GM12801 (cell line): ENCODE measurements around the gene UBC.

Source experiments
- TF ChIP-seq, protein P1 (sequence below): IDR thresholded peaks from one replicate; pipeline ENCODE4 v1.5.1; 2011; ENCODE audit warnings: control low read depth; ENCODE audit not compliant: insufficient read length; ENCODE audit errors: extremely low read depth

UBC gene

DNA sequence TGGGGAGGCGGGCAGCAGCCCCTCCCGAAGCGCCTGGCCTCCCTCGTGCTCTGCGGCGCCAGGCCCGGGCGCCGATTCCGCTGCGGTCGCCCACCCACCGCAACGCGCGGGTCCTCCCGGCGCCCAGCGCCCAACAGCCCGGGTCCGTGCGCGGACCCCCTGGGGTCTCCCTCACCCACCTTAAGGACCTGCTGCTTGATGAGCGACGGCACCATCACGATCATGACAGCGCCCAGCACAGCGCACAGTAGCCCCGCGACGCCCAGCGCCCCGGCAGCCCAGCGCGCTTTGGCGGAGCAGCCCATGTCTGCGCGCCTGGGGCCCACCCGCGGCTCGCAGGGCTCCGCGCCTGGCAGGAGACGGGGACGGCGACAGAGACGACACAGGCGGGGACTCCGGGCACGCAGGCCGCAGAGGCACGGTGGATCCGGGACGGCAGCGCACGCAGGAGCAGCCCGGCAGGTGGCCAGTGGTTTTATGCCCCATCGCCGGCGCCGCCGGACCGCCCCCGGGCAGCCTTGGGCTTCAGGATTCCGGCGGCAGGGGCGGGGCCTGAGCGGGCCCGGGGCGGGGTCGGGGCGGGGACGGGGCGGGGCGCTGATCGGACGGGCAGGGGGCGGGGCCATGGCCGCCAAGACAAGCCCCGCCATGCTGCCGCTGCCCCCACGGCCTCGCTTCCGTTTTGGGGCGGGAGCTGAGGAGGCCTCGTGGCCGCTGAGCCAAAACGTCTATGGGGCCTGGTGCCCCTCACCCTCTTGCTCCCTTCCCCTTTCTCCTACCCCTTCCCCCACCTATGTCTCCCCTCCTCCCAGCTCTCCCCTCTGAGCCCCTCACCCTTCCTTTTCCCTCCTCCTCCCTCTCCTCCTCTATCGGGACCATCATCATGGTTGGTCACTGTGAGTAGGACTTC is 50.8 kb downstream of the UBC start, which contains the start of gene SCARB1:
Gene SCARB1, minus strand, starts transcription at position 449 of the 910 bp plus-strand sequence. Its CDS starts 144 bp downstream, at position 305.
- TF ChIP-seq, protein P1, sequence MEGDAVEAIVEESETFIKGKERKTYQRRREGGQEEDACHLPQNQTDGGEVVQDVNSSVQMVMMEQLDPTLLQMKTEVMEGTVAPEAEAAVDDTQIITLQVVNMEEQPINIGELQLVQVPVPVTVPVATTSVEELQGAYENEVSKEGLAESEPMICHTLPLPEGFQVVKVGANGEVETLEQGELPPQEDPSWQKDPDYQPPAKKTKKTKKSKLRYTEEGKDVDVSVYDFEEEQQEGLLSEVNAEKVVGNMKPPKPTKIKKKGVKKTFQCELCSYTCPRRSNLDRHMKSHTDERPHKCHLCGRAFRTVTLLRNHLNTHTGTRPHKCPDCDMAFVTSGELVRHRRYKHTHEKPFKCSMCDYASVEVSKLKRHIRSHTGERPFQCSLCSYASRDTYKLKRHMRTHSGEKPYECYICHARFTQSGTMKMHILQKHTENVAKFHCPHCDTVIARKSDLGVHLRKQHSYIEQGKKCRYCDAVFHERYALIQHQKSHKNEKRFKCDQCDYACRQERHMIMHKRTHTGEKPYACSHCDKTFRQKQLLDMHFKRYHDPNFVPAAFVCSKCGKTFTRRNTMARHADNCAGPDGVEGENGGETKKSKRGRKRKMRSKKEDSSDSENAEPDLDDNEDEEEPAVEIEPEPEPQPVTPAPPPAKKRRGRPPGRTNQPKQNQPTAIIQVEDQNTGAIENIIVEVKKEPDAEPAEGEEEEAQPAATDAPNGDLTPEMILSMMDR = no peak

DNA sequence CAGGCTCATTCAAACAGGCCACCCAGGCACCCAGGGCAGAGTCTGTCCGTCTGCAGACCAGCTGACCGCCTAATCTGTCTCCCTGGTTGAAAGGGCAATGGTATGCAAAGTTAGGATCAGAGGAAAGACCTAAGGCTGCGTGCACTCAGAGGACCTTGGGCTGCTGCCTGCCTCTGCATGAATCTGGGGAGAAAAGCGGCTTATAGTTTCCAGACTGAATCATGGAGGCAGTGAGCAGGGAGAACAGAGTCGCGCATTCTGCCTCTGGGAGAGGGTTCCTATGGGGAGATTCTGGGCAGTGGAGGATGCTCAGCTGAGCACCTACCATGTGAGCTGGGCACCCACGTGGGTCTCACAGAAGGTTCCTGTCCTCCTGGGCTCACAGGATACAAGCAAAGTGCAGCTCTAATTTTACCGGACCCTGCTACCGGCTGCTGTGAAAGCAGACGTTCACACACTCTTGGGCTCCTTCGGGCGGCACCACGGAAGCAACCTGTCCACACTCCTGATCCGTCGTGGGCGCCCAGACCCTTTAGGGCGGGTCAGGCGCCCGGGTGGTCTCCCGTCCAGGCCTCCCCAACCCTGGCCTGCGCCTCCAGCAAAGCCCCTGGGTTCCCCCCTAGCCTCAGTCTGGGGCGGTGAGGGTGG is 51.6 kb downstream of the UBC start:
- TF ChIP-seq, protein P1 = no peak

DNA sequence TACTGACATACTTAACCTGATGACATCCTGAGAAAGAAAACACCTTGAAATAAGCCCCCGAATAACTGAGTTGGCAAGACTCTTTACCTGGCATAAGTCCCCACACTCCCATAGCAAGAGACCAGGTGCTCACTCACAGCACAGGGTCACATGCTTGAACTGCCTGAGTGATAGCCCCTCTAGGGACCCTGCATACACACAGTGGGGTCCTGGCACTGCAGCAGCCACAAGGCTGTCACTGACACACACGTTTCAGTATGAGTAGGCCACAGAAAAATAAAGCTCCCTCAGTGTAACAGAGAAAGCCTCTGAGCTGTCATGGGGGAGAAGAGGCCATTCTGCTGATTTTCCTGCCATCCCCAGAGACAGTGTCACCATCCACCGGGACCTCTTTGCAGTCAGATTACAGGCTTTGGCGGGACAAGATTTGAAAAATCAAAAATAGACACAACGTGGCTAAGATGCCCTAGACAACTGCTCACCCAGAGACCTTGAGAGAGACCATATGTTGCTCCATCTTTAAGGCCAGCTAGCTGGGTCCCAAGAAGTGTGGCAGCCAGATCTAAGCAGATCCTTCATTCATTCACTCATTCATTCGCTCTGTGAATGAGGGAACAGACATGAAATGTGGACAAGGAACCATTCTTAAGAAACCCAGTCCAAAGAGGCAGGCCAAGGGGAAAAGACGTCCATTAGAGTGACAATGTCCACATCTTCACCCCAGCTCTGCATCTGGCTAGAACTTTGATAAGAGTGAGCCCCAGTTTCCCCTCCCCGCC is 52.4 kb downstream of the UBC start:
- TF ChIP-seq, protein P1 = no peak
